Epithelial cell of esophagus (primary cell): ENCODE data around the gene C15orf62.

Experiments used
- DNase-seq: peaks from one replicate; pipeline ENCODE4 v3.0.0; 2010; ENCODE audit warnings: low read depth
- H3K4me3 ChIP-seq: 2 replicates; pipeline ENCODE4 v1.5.1; 2011; ENCODE audit warnings: mild to moderate bottlenecking, low read length, control low read depth
- CTCF ChIP-seq: IDR thresholded peaks from 2 replicates; pipeline ENCODE4 v1.5.1; 2011; ENCODE audit warnings: low read depth, mild to moderate bottlenecking, low read length, control low read depth, inconsistent platforms; ENCODE audit not compliant: insufficient read depth; ENCODE audit errors: missing control alignments

Gene C15orf62

GRCh38 chr15:40771242-40771641 lies 1.5 kb downstream of the C15orf62 start:
- no peak overlapping the region for H3K4me3 ChIP-seq
- no peak for DNase-seq
- no peak for TF ChIP-seq CTCF

GRCh38 chr15:40772014-40772413 lies 2.2 kb downstream of the C15orf62 start:
- DNase-seq, result no peak
- no peak for TF ChIP-seq CTCF
- no peak overlapping the region for H3K4me3 ChIP-seq

- H3K4me3 ChIP-seq, result no peak overlapping the region
- no peak for DNase-seq
- TF ChIP-seq CTCF, result no peak
These were observed 3.7 kb downstream of the C15orf62 start for GRCh38 chr15:40773496-40773895.

GRCh38 chr15:40773902-40774301 lies 4.1 kb downstream of the C15orf62 start:
- no peak overlapping the region for H3K4me3 ChIP-seq
- no peak for TF ChIP-seq CTCF
- no peak for DNase-seq

GRCh38 chr15:40775007-40775406 lies 5.2 kb downstream of the C15orf62 start:
- no peak overlapping the region for H3K4me3 ChIP-seq
- no peak for TF ChIP-seq CTCF
- DNase-seq, result no peak

GRCh38 chr15:40775740-40776536 lies 6.2 kb downstream of the C15orf62 start:
- DNase-seq, result no peak
- no peak overlapping the region for H3K4me3 ChIP-seq
- TF ChIP-seq CTCF, result no peak
